ENCODE measurements around the gene ADAM30.
A peak's percentile ranks its signal among the peaks of the same experiment; 100 is the strongest.

ADAM30 gene

GRCh38 chr1:119906927-119907652, 10.8 kb upstream of the ADAM30 start:
- DNase-seq, result no peak

DNA sequence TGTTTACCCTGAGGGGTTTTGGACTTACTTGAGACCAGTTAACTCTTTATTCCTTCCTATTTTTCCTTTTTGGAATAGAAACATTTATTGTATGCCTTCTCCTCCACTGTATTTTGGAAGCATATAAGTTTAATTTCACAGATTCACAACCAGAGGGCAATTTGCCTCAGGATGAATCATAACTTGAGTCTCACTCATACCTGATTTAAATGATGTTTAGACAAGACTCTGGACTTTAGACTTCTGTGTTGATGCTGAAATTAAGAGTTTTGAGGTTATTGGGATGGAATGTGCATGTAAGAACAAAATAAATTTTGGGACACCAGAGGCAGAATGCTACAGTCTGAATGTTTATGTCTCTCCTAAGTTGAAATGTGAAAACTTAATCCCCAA, 7.1 kb upstream of the ADAM30 start:
- no peak for DNase-seq

GRCh38 chr1:119902775-119903442, 6.6 kb upstream of the ADAM30 start:
- no peak for DNase-seq

GRCh38 chr1:119898981-119899720, 2.8 kb upstream of the ADAM30 start:
- no peak for DNase-seq

GRCh38 chr1:119898530-119898929, 2.2 kb upstream of the ADAM30 start:
- no peak for DNase-seq

DNA sequence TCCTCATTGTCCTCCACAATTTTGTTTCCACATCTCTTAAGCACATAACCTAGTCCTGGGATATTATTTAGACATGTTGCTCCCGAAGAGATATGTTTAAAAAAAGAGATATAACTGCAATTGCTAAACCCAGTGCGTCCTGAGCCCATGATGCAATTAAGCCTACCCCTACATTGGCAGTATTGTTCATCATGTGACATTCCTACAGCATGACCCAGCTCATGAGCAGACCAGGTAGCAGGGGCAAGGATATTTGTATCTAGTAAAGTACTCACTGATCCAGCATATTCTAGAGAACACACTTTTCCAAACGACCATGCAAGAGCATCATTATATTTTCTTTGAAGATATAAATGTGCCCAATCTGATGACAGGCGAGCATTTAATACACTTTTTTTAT, 1.2 kb downstream of the ADAM30 start:
- DNase-seq, result no peak

GRCh38 chr1:119893827-119894700, 2.3 kb downstream of the ADAM30 start:
- no peak for DNase-seq

DNA sequence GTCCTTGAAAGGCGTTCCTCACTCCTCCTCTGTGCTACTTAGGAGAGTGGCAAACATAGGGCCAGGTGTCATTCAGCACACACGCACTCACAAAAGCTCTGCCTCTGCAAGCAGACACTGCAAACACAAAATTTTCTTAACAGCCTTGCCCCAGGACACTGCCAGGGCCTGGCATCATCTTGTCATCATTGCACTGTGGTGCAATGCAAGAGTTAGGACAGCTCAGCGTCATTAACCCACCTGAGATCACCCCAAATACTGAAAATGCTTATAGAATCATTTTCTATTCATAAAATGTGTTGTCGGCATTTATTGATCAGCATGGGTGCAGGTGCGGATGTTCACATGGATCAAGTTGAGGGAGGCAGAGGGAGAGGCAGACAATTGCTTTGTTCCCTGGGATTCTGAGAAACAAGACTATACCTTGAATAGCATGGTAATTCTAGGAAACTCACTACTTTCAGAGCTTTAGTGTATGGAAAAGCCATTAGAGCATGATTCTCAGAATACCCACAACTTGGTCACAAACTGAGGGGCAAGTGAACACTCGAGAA, 3.0 kb downstream of the ADAM30 start:
- DNase-seq, result no peak

DNA sequence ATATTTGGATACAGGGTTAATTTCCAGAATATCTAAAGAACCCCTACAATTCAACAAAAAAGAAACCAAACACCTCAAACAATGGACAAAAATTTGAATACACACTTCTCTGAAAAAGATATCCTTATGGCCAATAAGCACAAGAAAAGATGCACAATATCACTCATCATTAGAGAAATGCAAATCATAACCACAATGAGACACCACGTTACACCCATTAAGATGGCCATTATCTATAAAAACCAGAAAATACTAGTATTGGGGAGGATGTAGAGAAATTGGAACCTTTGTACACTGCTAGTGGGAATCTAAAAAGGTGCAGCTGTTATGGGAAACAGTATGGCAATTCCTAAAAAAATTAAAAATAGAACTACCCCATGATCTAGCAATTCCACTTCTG, 4.9 kb downstream of the ADAM30 start:
- no peak for DNase-seq

GRCh38 chr1:119888476-119888875, 7.8 kb downstream of the ADAM30 start:
- DNase-seq, result no peak

GRCh38 chr1:119887427-119887826, 8.9 kb downstream of the ADAM30 start:
- no peak for DNase-seq

DNA sequence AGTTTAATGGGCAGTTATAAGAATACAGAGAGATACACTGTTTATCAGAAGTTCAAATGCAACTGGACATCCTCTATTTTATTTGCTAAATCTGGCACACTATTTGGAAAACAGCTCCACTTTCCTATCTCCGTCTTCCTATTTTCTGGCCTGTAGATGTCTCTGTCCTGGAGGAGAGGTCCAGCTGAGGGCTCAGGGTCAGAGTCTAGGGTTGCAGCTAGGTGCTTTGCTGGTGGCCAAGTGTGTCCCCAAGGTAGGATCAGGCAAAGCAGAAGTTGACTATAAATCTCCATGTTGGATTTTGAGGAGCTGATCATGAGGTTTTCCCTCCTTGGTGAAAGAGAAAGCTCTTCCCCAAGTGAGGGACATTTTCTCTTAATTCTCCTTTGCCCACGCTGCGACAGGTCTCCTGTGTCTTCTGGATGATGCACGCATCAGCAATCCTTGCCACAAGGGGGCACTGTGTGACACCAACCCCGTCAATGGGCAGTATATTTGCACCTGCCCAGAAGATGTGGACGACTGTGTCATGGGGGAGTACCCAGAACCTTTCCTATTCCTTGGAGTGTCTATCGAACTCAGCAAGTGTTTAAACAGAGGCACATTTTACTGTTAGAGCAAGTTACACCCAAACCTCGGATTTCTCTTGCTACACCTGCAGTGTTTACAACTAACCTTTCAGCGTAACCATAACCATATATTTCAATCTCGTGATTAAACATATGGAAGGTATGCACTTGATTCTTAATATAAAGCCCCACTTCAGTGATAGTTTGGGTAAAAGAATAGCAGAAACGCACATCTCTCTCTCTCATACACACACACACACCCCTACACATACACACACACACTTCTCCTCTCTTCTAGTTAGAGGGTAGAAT, 10.2 kb downstream of the ADAM30 start:
- peak; percentile 62 for DNase-seq

DNA sequence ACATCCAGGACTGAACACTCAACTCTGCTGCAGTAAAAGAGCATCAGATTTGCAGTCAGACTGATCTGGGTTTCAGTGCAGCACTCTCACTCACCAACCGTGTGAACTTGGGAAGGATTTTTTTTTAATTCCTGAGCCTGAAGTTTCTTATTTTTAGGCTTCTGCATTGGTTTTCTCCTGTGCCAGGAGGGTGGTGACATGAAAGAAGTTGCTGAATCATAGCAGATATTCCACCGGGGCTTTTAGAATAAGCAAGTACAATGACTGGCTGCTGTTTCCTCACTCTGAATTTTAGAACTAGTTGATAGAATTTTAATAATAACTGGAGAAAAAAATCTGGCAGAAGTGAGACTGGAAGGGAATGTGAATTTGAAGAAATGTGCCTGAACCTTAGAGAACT, 11.6 kb downstream of the ADAM30 start:
- DNase-seq, result no peak

DNA sequence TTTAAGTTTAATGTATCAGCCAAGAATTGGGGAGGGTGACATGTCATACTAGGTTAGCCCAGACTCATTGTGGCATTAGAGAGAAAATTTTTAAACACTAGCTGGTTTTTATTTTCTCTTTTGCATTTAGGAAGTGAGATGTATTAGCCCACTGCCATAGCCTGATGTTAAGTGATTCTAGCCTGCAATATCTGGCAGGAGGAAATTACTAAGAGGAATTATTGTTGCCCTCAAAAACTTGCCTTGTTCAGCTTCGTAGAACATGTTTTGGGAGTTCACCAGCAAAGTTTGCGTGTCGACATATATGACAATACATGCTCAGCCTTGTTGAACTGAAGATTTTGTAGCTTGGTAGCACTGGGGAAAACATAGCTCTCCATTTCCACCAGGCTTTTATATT, 12.5 kb downstream of the ADAM30 start:
- no peak for DNase-seq

- no peak for DNase-seq
Measured at GRCh38 chr1:119882132-119883049, 13.9 kb downstream of the ADAM30 start.

DNA sequence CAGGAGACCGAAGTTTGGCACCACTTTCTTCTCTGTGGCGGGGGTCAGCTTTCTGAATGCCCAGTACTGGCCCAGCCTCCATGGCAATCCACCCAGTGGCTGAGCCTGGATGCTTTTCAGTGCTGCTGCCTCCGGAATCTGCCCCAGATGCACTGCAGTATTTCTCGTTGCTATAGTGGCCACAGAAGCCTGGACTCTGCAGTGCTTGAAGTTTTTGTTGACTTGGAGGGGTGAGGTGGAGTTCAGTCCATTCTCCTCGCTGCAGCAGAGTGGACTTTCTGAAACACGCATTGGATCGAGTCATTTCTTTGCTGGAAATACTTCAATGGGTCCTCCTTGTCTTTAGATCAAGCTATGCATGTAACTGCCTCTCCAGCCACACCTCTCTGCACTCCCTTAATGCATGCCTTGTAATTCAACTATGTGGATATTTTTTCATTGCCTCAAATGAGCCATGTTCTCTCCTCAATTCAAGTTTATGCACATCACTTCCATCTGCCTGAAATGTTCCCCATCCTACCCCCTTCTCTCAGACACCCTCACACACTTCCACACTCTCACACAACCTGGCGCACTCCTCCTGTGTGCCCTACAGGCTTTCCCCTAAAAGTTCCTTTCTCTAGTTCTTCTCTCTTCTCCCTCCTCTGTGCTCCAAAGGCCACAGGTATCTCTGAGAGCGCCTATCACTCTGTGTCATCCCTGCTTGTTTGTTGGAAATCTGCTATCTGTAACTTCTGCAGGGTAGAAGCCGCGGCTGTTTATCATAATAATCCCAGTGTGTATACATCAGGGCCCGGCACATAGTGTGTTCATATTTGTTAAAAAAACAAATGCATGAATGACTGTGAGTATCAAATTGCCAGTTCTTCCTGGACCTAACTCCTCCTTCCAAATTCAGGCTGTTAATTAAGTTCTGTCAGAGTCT, 16.5 kb downstream of the ADAM30 start:
- no peak for DNase-seq

DNA sequence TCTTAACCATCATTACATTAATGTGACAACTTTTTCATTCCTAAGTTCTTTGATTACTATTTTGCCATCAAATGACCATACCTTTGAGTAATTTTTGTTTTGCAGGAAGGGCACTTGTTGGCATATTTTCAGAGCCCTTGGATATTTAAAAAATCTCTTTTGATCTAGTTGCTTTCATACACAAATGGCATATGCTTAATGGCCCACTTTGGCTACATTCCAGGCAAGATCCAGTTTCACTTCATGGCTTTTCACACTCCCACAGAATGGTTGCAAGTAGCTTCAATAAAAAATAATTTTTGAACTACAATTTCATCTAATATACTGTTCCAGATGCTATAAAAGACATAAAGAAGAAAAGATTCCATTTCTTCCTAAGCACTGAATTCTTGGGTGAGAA, 18.1 kb downstream of the ADAM30 start:
- DNase-seq, result no peak

DNA sequence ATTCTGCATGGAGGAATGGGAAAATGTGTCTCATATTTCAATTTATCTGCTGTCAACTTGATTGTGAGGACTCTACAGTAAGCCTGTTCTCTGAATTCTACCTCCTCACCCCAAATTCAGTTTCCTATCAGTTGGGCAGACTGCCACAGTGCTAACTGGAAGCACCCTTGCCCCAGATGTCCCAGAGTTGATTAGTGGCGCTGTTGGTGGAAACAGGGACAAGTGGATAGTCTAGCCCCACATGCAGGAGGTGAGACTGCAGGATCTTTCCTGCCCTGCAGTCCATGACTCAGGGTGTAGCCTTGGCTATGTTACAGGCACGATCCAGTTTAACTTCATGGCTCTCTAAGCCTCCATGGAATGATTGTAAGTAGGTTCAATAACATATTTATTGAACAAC, 22.1 kb downstream of the ADAM30 start:
- DNase-seq, result no peak

Measured in stimulated activated CD4-positive, alpha-beta T cell treated with anti-CD3 and anti-CD28 coated beads, Interleukin-4, amount 100 ng/mL, for 24 hours (primary cell).